Prostate gland (tissue), 2 donors: ENCODE results near the gene PHACTR2. TPM values are rescaled to one million over a fixed set of nuclear protein-coding genes. Genes with fewer than 3 reads are reported as not detected.

Experiments used
- DNase-seq: peaks from one replicate; pipeline ENCODE4 v3.0.0-alpha.2; 2019; ENCODE audit warnings: low spot score
- H3K27ac ChIP-seq, 2 donors: fragments of 200-600 bp; sonication (generic); 2 replicates each; pipeline ENCODE4 v1.5.1; 2017 to 2019
- H3K27me3 ChIP-seq: fragments of 200-600 bp; sonication (generic); replicated peaks from 2 replicates; pipeline ENCODE4 v1.5.1; 2019; ENCODE audit not compliant: insufficient read depth
- H3K36me3 ChIP-seq, 2 donors: fragments of 200-600 bp; sonication (generic); 1 replicate in 1 of 2; 2 replicates in 1 of 2; pipeline versions ENCODE4 v1.5.1 to v1.8.1; 2017 to 2019
- H3K4me1 ChIP-seq: fragments of 200-600 bp; sonication (generic); replicated peaks from 2 replicates; pipeline ENCODE4 v1.5.1; 2019
- H3K4me3 ChIP-seq, 2 donors: fragments of 200-600 bp; sonication (generic); 2 replicates each; pipeline ENCODE4 v1.5.1; 2017 to 2019
- H3K9me3 ChIP-seq: fragments of 200-600 bp; sonication (generic); 2 replicates; pipeline ENCODE4 v1.5.1; 2017
- CTCF ChIP-seq, 4 experiments: fragments of 200-600 bp in 2 of 4; fragments of 450-650 bp in 2 of 4; sonication (generic) in 2 of 4; IDR thresholded peaks; 1 replicate in 3 of 4; 2 replicates in 1 of 4; pipeline ENCODE4 v1.5.1; 2016 to 2019; ENCODE audit warnings: antibody characterized with exemption in 4 of 4, mild to moderate bottlenecking in 2 of 4, moderate library complexity in 2 of 4
- POLR2A ChIP-seq: fragments of 450-650 bp; IDR thresholded peaks from one replicate; pipeline ENCODE4 v1.6.1; 2016; ENCODE audit warnings: antibody characterized with exemption, mild to moderate bottlenecking
- POLR2AphosphoS5 ChIP-seq: sonication (generic); formaldehyde crosslinking; IDR thresholded peaks from one replicate; pipeline ENCODE4 v1.6.1; 2017; ENCODE audit warnings: antibody characterized with exemption
- WGBS: methylation state at CpG from one replicate; pipeline ENCODE4 v1.1.5; 2018; 5-methylcytosine and 5-hydroxymethylcytosine counted together
- intact Hi-C: fragments of 100-400 bp; cut with DNase I; formaldehyde crosslinking; loops from one replicate; pipeline ENCODE4 v1.14.2; 2022
- total RNA-seq, 2 donors: library from RNA; depleted of rRNA; stranded (reverse); fragments of >200 nt; gene quantifications; one replicate each; pipeline ENCODE4 v1.1.0, GENCODE V29; 2016

The PHACTR2 gene
- total RNA-seq, 2 donors from 2014 or later: 41.4 to 108 TPM

DNA sequence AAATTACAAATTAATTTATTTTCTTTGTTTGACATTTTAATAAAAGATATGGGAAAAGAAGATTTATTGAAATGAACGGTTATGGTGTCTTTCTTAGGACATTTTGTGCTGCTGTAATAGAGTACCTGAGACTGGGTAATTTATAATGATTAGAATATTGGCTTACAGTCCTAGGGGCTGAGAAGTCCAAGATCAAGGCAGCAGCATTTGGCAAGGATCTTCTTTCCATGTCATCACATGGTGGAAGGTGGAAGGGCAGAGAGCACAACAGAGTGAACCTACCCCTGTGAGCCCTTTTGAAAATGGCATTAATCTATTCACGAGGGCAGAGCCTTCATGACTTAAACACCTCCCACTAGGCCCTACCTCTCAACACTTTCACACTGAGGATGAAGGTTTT, 89.7 kb downstream of the PHACTR2 start:
- H3K27me3 ChIP-seq: no peaks in the 10 kb centered on the region
- H3K4me1 ChIP-seq: no peaks in the 10 kb centered on the region
- peaks cover 0 to 6% of the 10 kb centered on the region in 2 donors for H3K36me3 ChIP-seq
- no peak overlapping the region for H3K27ac ChIP-seq
- DNase-seq: no peak
- WGBS: 83% methylated on average over 2 of the region's 2 CpGs
- TF ChIP-seq POLR2AphosphoS5: no peak
- no peak for TF ChIP-seq CTCF (IDR thresholded peaks at IDR 0.05)
- TF ChIP-seq POLR2A: no peak
- no peaks in the 10 kb centered on the region for H3K9me3 ChIP-seq
- H3K4me3 ChIP-seq: no peak overlapping the region
- intact Hi-C loops: no loop called here

- Histone ChIP-seq H3K36me3 (no peaks in the 10 kb centered on the region), H3K4me1 (no peaks in the 10 kb centered on the region), H3K4me3 (no peak overlapping the region), H3K9me3 (no peaks in the 10 kb centered on the region), H3K27ac (peak overlapping the region in 1 of 2 donors; percentile 32), H3K27me3 (no peaks in the 10 kb centered on the region)
- intact Hi-C loops: loop anchor here (5.0 kb wide), 1 partner anchor 85 kb away; no protein-coding TSS in a partner anchor
- no peak for DNase-seq
- TF ChIP-seq CTCF (IDR thresholded peaks at IDR 0.05) (no peak), POLR2AphosphoS5 (no peak), POLR2A (no peak)
- WGBS: 79% methylated on average over 16 of the region's 16 CpGs
These were observed 94.6 kb downstream of the PHACTR2 start for GRCh38 chr6:143772116-143773086.

- no peak for DNase-seq
- Histone ChIP-seq H3K9me3 (no peaks in the 10 kb centered on the region), H3K36me3 (no peaks in the 10 kb centered on the region), H3K4me3 (no peak overlapping the region), H3K27ac (peak overlapping the region; percentile 12 to 56), H3K27me3 (no peaks in the 10 kb centered on the region), H3K4me1 (no peaks in the 10 kb centered on the region)
- WGBS: 21% methylated on average over 5 of the region's 5 CpGs
- intact Hi-C loops: loop anchor here (5.0 kb wide), 1 partner anchor 86 kb away; no protein-coding TSS in a partner anchor
- TF ChIP-seq CTCF (IDR thresholded peaks at IDR 0.05) (no peak), POLR2A (no peak), POLR2AphosphoS5 (no peak)
These were observed 95.9 kb downstream of the PHACTR2 start for GRCh38 chr6:143773506-143774150.

GRCh38 chr6:143774347-143774746, 96.6 kb downstream of the PHACTR2 start:
- Histone ChIP-seq H3K27ac (peak overlapping the region; percentile 12 to 56), H3K9me3 (no peaks in the 10 kb centered on the region), H3K36me3 (no peaks in the 10 kb centered on the region)

More at GRCh38 chr6:143774347-143774746, 96.6 kb downstream of the PHACTR2 start:
- DNase-seq: peak; percentile 16
- no peaks in the 10 kb centered on the region for H3K27me3 ChIP-seq
- 27% methylated on average over 2 of the region's 2 CpGs for WGBS
- H3K4me1 ChIP-seq: no peaks in the 10 kb centered on the region
- H3K4me3 ChIP-seq: no peak overlapping the region
- TF ChIP-seq POLR2AphosphoS5: peak; percentile 65
- no peak for TF ChIP-seq CTCF (IDR thresholded peaks at IDR 0.05)
- intact Hi-C loops: loop anchor here (5.0 kb wide), 1 partner anchor 87 kb away; no protein-coding TSS in a partner anchor
